HG02763 (cell line): Measurements from ENCODE around the gene COMMD2.

Source experiments
- ATAC-seq: cut with Tn5 transposase; IDR thresholded peaks from one replicate; pipeline ENCODE4 v1.9.1; 2021; ENCODE audit warnings: mild to moderate bottlenecking, moderate library complexity; ENCODE audit not compliant: unreplicated experiment

Gene COMMD2

GRCh38 chr3:149752051-149752787 is at the start of gene COMMD2:
TSS of gene COMMD2 (minus strand) at chr3:149752489. CDS start at chr3:149752444, 45 bp downstream.
- ATAC-seq: peak; percentile 98

- no peak for ATAC-seq
These were observed 49.4 kb upstream of the COMMD2 start for GRCh38 chr3:149801639-149802038.

- no peak for ATAC-seq
These were observed 48.9 kb upstream of the COMMD2 start for GRCh38 chr3:149801195-149801594.

DNA sequence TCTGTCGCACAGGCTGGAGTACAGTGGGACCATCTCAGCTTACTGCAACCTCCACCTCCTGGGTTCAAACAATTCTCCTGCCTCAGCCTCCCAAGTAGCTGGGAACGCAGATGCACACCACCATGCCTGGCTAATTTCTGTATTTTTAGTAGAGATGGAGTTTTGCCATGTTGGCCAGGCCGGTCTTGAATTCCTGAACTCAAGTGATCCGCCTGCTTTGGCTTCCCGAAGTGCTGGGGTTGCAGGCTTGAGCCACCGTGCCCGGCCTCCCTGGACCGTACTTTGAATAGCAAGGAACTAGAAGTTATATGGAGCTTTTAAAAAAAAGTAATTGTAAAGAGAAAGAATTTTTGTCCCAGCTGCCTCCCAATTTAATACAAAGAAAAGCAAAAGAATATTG is 48.4 kb upstream of the COMMD2 start:
- no peak for ATAC-seq

- no peak for ATAC-seq
These were observed 43.7 kb upstream of the COMMD2 start for GRCh38 chr3:149796026-149796425.

DNA sequence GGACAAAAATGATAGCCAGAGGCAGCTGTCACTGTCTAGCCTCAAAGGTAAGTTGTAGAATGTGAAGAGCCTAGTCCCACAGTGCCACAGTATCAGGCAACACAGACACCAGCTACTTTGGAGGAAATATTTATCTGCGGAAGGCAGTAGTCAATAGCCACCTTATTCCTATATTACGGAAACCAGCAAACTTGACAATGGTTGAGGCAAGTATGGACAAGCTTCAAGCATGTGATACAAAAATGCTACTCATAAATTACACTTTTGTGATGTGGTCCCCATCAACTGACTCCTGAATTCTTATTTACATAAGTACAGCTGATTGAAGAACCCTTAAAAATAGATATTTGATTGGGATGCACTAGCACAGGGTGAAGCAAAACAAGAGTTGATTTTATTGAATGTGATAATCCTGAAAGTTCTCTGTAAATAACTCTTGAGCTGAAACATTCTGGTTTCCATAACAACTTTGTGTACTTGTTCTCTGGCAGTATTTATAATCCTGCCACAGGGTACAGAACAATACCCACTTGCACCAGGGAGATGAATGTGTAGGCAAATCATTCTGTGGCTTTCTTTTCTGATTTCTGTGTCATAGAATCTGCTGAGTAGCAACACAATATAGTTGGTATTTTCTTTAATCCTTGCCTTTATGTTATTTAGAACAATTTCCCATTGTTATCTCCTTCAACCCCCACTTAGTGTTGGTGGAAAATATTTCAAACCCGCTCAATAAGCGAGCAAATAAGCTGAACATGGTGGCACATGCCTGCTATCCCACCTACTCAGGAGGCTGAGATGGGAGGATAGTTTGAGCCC is 40.4 kb upstream of the COMMD2 start, which contains the start of gene ANKUB1:
TSS of gene ANKUB1 (minus strand) at position 103 of the 819 bp plus-strand sequence. CDS start 188 bp downstream, outside the sequence.
- no peak for ATAC-seq

- ATAC-seq: no peak
These were observed 38.4 kb upstream of the COMMD2 start for GRCh38 chr3:149790698-149791097.

DNA sequence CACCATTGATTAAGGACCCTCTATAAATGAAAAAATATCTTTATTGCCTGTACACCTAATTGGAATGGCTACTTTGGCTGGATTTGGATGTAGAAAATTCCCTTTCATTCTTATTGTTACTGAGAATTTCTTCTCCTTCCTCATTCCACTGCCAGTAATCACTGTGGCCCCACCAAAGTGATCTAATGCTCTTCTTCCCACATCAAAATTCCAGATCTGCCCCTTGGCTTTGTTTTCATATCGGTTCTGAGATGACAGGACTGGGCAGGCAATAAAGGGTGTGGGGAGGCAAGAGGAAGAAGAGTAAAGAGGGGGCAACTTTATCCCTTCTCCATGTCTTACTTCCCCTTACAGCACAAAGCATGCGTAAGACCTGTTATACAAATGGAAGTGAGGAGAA is 38.0 kb upstream of the COMMD2 start:
- no peak for ATAC-seq

DNA sequence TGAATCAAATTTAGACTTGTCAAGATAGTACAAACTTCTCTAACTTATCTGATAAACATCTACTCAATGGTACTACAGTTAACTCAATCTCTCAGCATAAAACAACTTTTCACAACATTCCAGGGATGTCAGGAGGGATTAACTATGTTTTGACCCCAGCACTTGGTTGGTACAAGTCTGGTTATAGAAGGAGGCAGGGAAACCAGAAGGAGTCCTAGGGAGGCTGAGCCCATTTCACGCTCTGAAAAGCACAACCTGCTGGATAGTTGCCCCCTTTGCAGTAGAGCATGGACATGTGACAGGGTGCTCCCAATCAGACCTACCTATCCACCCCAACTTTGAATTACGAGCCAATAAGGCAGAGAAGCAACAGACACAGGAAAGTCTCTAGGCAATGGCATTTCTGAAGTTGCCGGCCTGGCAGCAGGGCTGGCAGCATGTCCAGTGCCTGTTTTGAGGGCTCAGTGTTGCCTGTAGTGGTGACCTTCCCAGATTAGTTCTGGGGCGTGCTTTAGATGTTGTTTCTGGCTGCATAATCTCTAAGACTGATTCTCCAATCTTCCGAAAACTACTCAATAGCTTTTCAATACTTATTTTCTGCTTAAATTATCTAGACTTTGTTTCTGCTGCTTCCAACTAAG is 31.9 kb upstream of the COMMD2 start:
- ATAC-seq: no peak

DNA sequence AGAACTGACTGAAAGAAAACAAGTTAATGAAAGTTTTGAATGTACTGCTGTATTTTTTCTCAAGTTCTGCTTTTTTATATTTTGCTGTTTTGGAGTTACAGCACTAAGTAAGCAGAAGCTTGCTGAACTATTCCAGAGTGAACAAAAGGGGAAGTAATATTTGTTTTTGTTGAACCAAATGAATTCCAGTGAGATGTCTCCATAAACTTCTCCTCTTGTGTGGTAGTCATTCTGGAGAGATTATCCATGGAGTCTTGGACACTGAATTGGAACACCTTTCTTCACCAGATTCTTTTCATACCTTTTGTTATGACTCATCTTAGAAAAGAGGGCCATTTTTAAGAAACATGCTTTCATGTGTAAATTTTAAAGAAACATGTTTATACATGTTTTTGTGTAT is 31.3 kb upstream of the COMMD2 start:
- ATAC-seq: no peak

DNA sequence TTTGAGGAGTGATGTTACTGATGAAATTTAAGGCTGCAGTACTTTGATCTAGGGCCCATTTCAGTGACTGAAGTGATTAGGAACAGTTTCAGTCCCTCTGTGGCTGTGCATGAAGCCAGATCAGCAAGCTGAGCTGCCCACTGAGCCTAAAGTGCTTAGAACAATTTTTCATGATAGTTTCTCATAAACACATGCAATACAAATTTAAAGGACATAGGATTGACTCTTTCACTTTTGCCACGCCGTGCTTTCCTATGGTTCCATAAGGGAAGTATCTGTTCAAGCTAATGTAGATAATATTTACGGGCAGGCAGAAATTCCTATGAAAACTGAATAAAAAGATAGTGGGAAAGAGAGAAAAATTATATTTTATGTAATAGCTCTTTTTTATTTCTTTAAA is 29.5 kb upstream of the COMMD2 start:
- no peak for ATAC-seq

GRCh38 chr3:149781211-149781610 is 28.9 kb upstream of the COMMD2 start:
- ATAC-seq: no peak

DNA sequence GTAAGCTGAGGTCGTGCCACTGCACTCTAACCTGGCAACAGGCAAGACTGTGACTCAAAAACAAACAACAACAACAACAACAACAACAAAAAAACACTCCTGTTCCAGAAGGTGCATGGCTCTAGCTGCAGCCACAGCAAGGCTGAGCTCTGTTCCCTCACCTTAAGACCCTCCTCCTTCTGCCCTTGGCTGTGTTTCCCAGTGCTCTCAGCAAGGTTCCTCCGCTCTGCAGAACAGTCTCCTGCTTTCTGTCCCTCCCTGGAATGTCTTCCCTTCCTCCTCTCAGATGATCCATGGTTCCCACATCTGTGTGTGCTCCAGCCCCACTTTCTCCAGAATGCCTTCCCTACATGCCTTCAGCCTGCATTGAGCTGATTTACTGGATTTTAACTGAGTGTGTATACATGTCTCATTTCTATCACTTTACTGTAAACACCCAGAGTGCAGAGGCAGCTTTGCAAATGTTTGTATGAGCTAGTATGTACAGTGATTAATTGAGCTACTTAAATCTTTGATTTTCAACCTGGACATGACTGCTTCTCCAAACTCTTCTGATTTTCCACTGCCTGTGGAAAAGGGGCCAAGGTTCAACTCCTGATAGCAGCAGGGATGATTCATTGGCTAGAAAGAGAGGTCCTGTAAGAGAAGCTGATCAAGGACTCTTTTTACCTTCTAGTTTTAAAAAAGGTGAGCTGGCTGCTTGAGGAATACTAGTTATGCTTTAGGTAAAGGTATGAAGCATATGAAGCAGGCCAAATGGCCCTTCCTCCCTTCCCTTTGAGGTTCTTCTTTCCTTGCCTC is 25.3 kb upstream of the COMMD2 start:
- no peak for ATAC-seq

- ATAC-seq: no peak
These were observed 23.9 kb upstream of the COMMD2 start for GRCh38 chr3:149776170-149776569.

DNA sequence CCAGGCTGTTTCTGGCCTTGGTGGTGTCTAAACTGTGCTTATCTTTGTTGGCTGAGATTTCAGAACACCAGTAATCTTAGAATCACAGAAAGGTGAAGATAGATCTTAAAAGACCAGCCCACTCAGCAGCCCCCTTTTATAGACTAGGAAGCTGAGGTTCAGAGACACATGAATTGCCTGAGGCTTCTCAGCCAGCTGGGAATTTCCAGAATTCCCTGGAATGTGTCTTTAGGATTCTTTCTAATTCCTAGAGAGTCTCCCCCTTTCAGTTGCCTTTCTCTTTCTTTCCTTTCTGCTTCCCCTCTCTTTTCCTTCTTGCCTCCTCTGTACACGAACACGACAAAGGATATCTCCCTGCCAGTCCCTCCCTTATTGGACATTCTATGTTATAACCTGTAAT is 20.6 kb upstream of the COMMD2 start:
- ATAC-seq: no peak

DNA sequence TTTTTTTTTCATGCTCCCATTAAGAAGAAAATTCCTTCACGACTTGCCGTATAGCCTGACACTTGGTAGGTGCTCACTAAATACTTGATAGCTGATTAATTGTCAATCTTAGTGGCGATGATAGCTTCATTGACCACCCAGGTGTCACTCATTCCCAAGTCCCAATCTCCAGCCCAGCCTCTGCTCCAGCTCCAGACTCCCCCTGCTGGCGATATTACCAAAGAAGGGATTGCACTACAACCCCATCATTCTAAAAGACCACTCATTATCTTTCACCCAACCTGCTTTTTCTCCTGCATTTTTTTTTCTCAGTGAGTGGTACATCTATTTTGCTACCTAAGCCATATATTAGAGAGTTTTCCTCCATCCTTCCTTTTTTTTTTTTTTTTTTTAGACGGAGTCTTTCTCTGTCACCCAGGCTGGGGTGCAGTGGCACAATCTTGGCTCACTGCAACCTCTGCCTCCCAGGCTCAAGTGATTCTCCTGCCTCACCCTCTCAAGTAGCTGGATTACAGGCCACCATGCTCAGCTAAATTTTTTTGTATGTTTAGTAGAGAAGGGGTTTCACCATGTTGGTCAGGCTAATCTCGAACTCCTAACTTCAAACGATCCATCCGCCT is 19.5 kb upstream of the COMMD2 start:
- ATAC-seq: no peak

- no peak for ATAC-seq
These were observed 18.0 kb upstream of the COMMD2 start for GRCh38 chr3:149770246-149770645.

GRCh38 chr3:149768704-149769103 is 16.4 kb upstream of the COMMD2 start:
- ATAC-seq: no peak

DNA sequence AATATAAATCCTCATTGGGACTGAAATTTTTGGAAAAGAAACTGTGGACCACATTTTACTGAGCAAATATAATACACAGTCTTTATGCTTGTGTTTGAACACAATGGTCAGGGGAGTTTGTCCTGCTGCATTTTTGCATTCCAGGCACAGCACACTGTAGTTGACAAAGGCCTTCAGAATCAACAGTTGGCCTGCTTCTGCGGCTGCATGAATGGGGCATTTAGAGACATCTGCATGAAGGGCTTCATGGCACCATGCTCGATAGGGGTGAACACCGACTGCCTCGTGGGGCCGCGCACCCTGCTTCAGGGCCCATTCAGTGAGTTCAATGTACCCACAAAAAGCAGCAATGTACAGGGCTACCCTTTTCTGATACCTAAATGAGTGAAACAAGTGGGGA is 15.4 kb upstream of the COMMD2 start:
- no peak for ATAC-seq

GRCh38 chr3:149765762-149766334 is 13.6 kb upstream of the COMMD2 start:
- no peak for ATAC-seq
